MM.1S (cell line): Measurements from ENCODE around the gene ADAMTS17.

ENCODE experiments used
- DNase-seq: peaks from one replicate; pipeline ENCODE4 v3.0.0-alpha.2; 2015
- H2AFZ ChIP-seq: fragments of 300-600 bp; sonication (generic); 2 replicates; pipeline ENCODE4 v1.6.0; 2016; ENCODE audit warnings: antibody characterized with exemption, low read length
- H3F3A ChIP-seq: fragments of 300-600 bp; sonication (generic); 2 replicates; pipeline ENCODE4 v1.6.1; 2016; ENCODE audit warnings: mild to moderate bottlenecking, antibody characterized with exemption, low read length, moderate library complexity, mixed read lengths; ENCODE audit not compliant: insufficient read depth
- H3K27ac ChIP-seq: fragments of 300-600 bp; sonication (generic); 2 replicates; pipeline ENCODE4 v1.5.1; 2016; ENCODE audit warnings: mild to moderate bottlenecking, low read length
- H3K27me3 ChIP-seq: fragments of 300-600 bp; sonication (generic); replicated peaks from 2 replicates; pipeline ENCODE4 v1.6.0; 2016; ENCODE audit warnings: low read length; ENCODE audit not compliant: insufficient read depth
- H3K36me3 ChIP-seq: fragments of 300-600 bp; sonication (generic); replicated peaks from 2 replicates; pipeline ENCODE4 v1.6.1; 2016; ENCODE audit warnings: mild to moderate bottlenecking, low read length, mixed read lengths; ENCODE audit not compliant: insufficient read depth
- H3K4me1 ChIP-seq: fragments of 300-600 bp; sonication (generic); 2 replicates; pipeline ENCODE4 v1.6.1; 2016; ENCODE audit warnings: low read length, mixed read lengths
- H3K4me2 ChIP-seq: fragments of 300-600 bp; sonication (generic); 2 replicates; pipeline ENCODE4 v1.6.0; 2016; ENCODE audit warnings: low read depth, low read length
- H3K4me3 ChIP-seq: fragments of 300-600 bp; sonication (generic); 2 replicates; pipeline ENCODE4 v1.5.1; 2016; ENCODE audit warnings: low read length, mixed read lengths
- H3K79me2 ChIP-seq: fragments of 300-600 bp; sonication (generic); 2 replicates; pipeline ENCODE4 v1.6.1; 2016; ENCODE audit warnings: mixed run types, low read length, mixed read lengths
- H3K9ac ChIP-seq: fragments of 300-600 bp; sonication (generic); 2 replicates; pipeline ENCODE4 v1.6.1; 2016; ENCODE audit warnings: low read length, mixed read lengths
- H3K9me2 ChIP-seq: fragments of 300-600 bp; sonication (generic); replicated peaks from 2 replicates; pipeline ENCODE4 v1.6.1; 2016; ENCODE audit warnings: mild to moderate bottlenecking, low read length, mixed read lengths; ENCODE audit not compliant: insufficient read depth
- H3K9me3 ChIP-seq: fragments of 300-600 bp; sonication (generic); replicated peaks from 2 replicates; pipeline ENCODE4 v1.6.1; 2016; ENCODE audit warnings: mild to moderate bottlenecking, low read length, mixed read lengths; ENCODE audit not compliant: insufficient read depth
- H4K20me1 ChIP-seq: fragments of 300-600 bp; sonication (generic); 2 replicates; pipeline ENCODE4 v1.6.1; 2016; ENCODE audit warnings: mild to moderate bottlenecking, low read length, moderate library complexity, mixed read lengths; ENCODE audit not compliant: insufficient read depth
- EZH2 ChIP-seq: fragments of 300-600 bp; sonication (generic); optimal IDR thresholded peaks from 2 replicates; pipeline ENCODE3; 2017; ENCODE audit warnings: low read depth, mild to moderate bottlenecking, antibody characterized with exemption, low read length, mixed read lengths
- EZH2phosphoT487 ChIP-seq: fragments of 300-600 bp; sonication (generic); IDR thresholded peaks from 2 replicates; pipeline ENCODE4 v1.6.1; 2018; ENCODE audit warnings: antibody characterized with exemption, low read length
- TF ChIP-seq, protein P1 (sequence below): fragments of 300-600 bp; sonication (generic); IDR thresholded peaks from 2 replicates; pipeline ENCODE4 v1.5.1; 2016; ENCODE audit warnings: antibody characterized with exemption, low read length, mixed read lengths

The ADAMTS17 gene

DNA sequence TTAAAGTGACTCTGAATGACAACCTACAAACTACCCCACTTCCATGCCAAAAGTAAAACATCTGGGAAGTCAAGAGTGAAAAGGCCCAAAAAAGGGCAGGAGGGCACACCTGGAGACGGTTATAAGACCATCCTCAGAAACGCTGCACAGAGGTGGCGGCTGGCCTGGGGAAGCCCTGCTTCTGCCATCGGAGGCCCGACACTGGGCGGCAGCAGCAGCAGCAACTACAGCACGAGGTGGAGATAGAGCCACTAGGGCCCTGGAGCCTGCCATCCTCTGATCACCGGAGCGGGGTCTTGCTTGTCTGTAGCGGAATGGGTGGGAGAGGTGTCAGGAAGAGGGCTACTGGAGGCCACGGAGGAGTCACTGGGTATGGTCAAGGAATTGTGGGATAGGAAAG lies 283.3 kb downstream of the ADAMTS17 start:
- H3K27ac ChIP-seq, result no peak overlapping the region
- TF ChIP-seq, protein P1, sequence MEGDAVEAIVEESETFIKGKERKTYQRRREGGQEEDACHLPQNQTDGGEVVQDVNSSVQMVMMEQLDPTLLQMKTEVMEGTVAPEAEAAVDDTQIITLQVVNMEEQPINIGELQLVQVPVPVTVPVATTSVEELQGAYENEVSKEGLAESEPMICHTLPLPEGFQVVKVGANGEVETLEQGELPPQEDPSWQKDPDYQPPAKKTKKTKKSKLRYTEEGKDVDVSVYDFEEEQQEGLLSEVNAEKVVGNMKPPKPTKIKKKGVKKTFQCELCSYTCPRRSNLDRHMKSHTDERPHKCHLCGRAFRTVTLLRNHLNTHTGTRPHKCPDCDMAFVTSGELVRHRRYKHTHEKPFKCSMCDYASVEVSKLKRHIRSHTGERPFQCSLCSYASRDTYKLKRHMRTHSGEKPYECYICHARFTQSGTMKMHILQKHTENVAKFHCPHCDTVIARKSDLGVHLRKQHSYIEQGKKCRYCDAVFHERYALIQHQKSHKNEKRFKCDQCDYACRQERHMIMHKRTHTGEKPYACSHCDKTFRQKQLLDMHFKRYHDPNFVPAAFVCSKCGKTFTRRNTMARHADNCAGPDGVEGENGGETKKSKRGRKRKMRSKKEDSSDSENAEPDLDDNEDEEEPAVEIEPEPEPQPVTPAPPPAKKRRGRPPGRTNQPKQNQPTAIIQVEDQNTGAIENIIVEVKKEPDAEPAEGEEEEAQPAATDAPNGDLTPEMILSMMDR, result no peak
- TF ChIP-seq EZH2phosphoT487 (no peak), EZH2 (no peak)
- no peaks in the 10 kb centered on the region; the same call in 1 of the 2 replicates for H3K27me3 ChIP-seq
- H3K36me3 ChIP-seq, result no peaks in the 10 kb centered on the region
- no peak overlapping the region for H3K9ac ChIP-seq
- no peak overlapping the region for H3K4me3 ChIP-seq
- no peaks in the 10 kb centered on the region for H4K20me1 ChIP-seq
- H3K4me2 ChIP-seq, result no peak overlapping the region
- H2AFZ ChIP-seq, result no peak overlapping the region
- no peak for DNase-seq
- H3K79me2 ChIP-seq, result no peaks in the 10 kb centered on the region
- H3K9me3 ChIP-seq, result no peaks in the 10 kb centered on the region
- no peaks in the 10 kb centered on the region for H3K4me1 ChIP-seq
- H3F3A ChIP-seq, result no peaks in the 10 kb centered on the region
- no peaks in the 10 kb centered on the region for H3K9me2 ChIP-seq

DNA sequence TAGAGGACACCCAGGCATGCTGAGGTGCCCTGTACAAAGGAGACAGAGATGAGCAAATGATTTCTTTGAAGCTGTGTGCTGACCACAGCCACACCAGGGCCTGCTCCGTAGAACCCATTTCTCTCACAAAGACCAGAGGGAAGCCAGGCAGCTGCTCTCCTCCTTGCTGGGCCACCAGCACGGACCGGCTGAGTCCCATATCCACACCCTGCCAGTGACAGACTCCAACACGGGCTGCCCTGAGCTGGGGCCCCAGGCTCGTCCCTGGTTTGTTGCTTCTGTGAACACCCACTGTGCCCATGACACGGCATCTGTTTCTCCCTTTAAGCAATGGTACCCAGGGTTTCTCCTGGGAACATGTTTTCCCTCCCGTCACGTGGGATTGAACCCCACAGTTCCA lies 284.5 kb downstream of the ADAMTS17 start:
- H3K4me1 ChIP-seq, result no peaks in the 10 kb centered on the region
- H2AFZ ChIP-seq, result no peak overlapping the region
- H3K27ac ChIP-seq, result no peak overlapping the region
- TF ChIP-seq EZH2 (no peak), EZH2phosphoT487 (no peak)
- TF ChIP-seq, protein P1, result no peak
- no peaks in the 10 kb centered on the region for H3F3A ChIP-seq
- H3K79me2 ChIP-seq, result no peaks in the 10 kb centered on the region
- no peaks in the 10 kb centered on the region for H4K20me1 ChIP-seq
- no peak overlapping the region for H3K4me3 ChIP-seq
- no peaks in the 10 kb centered on the region for H3K9me3 ChIP-seq
- H3K9me2 ChIP-seq, result no peaks in the 10 kb centered on the region
- H3K27me3 ChIP-seq, result no peaks in the 10 kb centered on the region; the same call in 1 of the 2 replicates
- no peak overlapping the region for H3K4me2 ChIP-seq
- no peak for DNase-seq
- H3K36me3 ChIP-seq, result no peaks in the 10 kb centered on the region
- H3K9ac ChIP-seq, result no peak overlapping the region

DNA sequence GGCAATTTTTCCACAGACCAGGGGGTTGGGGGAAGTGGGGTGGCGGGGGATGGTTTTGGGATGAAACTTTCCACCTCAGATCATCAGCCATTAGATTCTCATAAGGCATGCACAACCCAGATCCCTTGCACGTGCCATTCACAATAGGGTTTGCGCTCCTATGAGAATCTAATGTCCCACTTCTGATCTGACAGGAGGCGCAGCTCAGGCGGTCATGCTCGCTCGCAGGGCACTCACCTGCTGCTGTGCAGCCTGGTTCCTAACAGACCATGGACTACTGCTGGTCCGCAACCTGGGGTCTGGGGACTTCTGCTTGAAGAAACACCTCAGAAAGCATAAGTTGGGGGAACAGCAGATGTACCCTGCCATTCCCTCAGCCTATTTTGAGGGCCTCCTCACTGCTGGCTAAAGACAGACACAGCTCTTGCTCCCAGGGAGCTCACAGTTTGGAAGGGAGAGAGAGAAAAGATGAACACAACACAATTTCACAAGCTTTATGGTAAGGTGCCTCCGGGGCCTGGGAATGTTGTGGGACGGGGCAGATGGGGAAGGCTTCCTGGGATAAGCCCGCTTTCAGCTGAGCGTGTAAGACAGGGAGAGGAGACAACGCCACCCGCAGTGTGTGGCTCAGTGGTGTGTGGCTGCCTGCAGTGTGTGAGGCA lies 285.2 kb downstream of the ADAMTS17 start:
- no peaks in the 10 kb centered on the region for H4K20me1 ChIP-seq
- TF ChIP-seq EZH2 (no peak), EZH2phosphoT487 (no peak)
- TF ChIP-seq, protein P1, result no peak
- H3K4me2 ChIP-seq, result no peak overlapping the region
- no peaks in the 10 kb centered on the region; the same call in 1 of the 2 replicates for H3K27me3 ChIP-seq
- H2AFZ ChIP-seq, result no peak overlapping the region
- H3K79me2 ChIP-seq, result no peaks in the 10 kb centered on the region
- no peaks in the 10 kb centered on the region for H3F3A ChIP-seq
- H3K27ac ChIP-seq, result no peak overlapping the region
- H3K4me1 ChIP-seq, result no peaks in the 10 kb centered on the region
- H3K36me3 ChIP-seq, result no peaks in the 10 kb centered on the region
- H3K4me3 ChIP-seq, result no peak overlapping the region
- H3K9ac ChIP-seq, result no peak overlapping the region
- H3K9me2 ChIP-seq, result no peaks in the 10 kb centered on the region
- DNase-seq, result no peak
- no peaks in the 10 kb centered on the region for H3K9me3 ChIP-seq
